GM19328 (cell line): Measurements from ENCODE around the gene BBLN.
"Not testable (repeated sequence)": the region's sequence is repeated elsewhere in the genome, so short reads cannot be mapped to it uniquely, and the experiment has no call there.

Experiments used
- ATAC-seq: cut with Tn5 transposase; IDR thresholded peaks from one replicate; pipeline ENCODE4 v1.9.1; 2021; ENCODE audit warnings: mild to moderate bottlenecking, moderate library complexity; ENCODE audit not compliant: unreplicated experiment

The BBLN gene

DNA sequence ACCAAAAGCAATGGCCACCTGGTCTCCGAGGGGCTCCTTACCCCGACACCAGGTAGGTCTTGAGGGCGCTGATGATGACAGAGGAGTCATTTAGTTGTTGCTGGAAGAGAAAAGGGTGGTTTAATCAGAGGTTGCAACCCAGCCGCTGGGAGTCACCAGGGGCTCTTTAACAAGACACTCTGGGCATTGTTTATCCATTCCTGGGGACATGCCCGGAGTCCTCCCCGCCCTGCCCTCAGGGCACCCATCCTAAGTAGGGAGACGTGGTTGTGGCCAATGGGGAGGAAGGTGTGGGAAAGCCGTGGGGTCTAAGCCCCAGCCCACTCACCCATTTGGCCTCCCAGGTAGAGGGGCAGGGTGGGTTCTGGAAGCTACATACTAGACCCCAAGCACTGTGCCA is 35.6 kb upstream of the BBLN start:
- ATAC-seq = no peak

DNA sequence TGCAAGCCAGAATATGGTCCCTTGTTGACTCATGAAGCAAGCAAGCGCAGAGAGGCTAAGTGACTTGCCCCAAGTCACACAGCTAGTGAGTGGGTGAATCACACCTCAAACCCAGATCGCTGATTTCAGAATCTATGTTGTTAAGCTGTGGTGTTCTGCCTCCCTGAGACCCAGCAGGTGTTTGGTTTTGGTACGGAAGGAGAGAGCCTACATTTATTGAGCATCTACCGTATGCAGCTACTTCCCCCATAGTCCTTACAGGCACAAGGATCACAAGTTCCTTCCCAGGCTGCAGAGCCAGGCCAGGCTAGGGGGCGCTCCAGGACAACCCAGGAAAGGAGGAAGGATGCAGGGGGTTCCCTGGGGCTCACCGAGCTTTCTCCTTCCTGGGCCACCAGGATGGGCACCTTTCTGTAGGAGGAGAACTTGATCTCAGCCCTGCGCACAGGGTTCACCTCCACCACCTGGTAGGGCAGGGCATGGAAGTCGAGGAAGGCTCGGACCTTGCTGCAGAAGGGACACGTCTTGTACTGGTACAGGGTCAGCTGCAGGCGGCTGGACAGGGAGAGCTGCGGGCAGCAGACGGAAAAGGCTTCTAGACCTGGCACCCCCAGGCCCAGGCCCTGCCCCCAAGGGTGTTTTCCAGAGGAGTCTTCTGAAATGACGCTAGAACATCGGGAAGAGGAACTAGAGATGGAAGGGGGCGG is 35.0 kb upstream of the BBLN start:
- no peak for ATAC-seq

DNA sequence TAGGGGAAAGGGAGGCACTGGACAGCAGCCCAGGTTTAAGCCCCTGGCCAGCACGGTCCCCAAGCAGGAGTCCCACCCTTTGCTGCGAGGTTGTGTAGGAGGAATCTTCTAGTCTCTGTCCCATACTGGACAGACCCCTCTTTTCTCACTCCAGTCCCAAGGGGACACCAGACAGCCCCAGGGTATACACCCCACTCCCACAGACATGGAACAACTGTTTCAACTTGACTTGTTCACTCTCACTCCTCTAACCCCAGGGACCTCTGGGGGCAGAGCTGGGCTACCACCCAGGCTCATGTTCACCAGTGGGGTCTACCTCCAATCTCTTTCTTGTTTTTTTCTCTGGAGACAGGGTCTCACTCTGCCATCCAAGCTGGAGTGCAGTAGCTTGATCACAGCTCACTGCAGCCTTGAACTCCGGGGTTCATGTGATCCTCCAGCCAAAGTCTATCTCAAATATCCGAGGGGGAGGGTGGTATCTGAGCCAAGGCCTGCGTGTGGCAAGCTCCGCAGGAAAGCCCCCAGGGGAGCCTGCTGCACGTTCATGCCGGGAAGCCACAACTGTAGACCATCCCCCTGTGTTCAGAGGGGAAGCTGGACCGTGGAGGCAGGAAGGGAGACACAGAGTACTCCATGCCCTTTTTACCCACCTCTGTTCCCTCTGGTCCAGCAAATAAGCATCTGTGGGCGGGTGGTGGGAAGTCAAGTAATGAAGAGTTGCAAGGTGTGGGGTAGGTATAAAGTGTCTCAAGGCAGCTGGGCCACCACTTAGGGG is 34.3 kb upstream of the BBLN start:
- no peak for ATAC-seq

DNA sequence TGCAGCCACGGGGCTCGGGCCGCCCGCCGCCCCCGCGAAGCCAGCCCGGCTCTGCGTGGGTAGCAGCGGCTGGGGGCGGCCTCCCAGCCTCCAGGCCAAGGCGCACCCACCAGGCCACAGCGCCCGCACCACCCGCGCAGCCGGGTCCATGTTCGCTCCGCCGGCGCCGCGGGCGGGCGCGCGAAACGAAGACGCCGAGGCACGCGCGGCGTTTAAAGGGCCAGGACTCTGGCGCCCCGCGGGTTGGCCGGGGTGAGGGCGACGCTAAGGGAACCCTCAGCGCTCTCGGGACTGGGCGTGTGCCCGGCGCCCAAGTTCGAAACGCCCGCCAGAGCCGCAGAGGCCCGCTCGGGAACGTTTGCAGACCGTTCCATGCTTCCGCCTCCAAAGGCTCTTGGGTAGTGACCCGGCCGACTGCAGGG is 32.5 kb upstream of the BBLN start, which contains the start of gene PTGES2:
Gene PTGES2, minus strand, starts transcription at position 162 of the 422 bp plus-strand sequence. Its CDS starts 12 bp downstream, at position 150.
- peak; percentile 62 for ATAC-seq

DNA sequence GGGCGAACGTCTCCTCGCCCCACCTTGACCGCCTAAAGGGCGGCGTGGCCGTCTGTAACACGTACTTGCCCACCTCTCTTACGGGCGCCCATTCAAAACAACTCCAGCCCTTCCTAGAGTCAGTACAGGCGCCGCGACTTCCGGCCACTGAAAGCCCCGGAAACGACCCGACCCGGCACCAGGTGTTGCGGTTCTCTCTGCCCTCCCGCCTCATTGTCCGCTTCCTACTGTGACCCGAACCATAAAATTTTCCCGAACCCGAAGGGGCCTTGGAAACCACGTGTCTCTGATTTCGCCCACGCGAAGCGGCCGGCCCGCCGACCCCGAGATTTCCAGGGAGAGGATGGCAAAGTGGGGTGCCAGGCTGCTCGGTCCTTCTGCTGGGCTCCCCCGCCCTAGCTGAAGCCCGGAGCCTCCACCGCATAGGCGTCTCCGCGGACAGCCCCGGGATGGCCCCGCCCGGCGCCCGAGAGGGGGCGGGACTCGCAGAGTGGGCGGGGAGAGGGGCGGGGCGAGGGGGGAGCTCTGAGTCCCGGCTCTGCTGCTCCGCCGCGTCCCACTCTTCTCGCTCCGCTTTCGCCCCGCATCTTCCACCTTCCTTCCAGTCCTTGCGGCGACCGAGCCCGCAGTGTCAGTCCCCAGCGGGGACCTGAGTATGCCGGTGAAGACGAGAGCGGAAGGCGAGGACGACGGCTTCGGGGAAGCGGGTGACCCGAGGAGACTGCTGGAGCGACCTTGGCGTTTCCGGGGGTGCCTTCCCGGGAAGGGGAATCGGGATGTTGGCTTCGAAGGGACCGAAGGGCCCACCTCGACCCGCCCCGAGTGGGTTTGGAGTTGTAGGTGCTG is 31.9 kb upstream of the BBLN start:
- peak; percentile 56 for ATAC-seq

DNA sequence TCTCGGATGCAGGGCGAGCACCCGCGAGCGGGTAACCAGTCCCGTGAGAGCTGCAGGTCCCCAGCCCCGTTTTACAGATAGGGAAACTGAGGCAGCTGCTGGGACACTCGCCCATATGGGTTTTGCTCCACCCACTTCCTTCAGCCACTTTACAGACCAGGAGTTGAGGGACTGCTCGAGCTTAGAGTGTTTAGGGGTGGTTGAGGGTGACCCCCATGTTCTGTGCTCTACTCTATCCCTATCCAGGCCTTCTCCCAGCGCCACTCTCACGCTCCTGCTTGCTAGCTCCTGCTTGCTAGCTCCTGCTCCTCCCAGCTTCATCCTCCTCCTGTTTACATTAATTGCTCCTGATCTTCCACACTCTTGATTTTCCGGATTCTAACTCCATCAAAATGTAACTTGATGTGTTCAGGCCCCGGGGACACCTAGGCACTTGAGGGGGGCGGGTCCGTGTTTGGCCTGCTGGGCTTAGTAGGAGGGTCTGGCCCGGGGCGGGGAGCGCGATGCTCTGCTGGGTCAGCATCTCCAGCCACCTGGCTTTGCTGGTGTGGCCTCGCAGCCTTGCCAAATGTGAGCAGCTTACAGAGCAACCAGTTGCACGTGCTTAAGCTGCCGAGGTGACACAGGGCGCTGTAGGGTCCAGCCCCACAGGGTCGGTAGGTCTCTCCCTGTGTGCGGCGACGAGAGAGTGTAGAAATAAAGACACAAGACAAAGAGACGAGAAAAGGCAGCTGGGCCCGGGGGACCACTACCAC is 31.1 kb upstream of the BBLN start:
- ATAC-seq = no peak

DNA sequence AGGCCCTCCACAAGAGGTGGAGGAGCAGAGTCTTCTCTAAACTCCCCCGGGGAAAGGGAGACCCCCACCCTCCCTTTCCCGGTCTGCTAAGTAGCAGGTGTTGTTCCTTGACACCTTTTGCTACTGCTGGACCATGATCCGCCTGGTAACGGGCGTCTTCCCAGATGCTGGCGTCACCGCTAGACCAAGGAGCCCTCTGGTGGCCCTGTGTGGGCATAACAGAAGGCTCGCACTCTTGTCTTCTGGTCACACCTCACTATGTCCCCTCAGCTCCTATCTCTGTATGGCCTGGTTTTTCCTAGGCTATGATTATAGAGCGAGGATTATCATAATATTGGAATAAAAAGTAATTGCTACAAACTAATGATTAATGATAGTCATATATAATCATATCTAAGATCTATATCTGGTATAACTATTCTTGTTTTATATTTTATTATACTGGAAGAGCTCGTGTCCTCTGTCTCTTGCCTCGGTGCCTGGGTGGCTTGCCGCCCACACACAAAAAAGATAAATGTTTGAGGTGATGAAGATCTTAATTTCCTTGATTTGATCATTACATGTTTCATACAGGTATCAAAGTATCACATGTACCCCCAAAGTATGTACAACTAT is 30.0 kb upstream of the BBLN start:
- not testable (repeated sequence) for ATAC-seq

DNA sequence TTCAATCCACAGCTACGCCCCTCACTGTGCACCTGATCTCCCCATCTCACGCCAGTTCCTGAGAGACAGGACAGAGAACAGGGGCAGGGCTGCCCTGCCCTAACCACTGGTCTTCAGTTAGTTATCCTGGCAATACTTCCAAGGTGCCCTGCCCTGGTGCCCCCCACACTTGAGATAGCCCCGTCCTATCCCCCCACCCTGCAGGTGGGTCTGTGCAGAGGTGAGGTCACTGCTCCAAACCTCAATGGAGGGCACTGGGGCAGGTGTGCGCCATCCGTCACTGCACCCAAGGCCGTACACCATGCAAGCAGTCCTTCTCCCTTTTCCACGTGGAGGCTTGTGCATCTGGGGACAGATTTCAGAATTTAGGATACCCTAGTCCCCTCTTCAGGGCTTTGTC is 29.4 kb upstream of the BBLN start:
- ATAC-seq = not testable (repeated sequence)

DNA sequence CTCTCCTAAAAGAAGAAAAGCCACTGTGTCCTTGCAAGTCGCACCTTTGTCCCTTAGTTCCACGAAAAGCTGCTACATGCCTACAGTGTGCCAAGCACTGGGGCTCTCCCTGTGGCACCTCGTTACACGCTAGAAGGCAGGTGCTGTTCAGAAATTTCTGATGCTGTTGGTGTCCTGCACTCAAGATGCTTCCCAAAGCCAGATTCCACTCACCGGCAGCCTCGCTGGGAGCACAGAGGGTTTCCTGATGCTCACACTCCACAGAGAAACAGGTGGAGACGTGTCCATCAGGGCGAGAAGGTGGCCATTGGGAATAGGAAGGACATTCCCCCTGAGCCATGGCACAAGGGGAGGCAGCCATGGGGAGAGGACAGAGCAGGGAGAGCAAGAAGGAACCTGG is 28.7 kb upstream of the BBLN start:
- not testable (repeated sequence) for ATAC-seq

DNA sequence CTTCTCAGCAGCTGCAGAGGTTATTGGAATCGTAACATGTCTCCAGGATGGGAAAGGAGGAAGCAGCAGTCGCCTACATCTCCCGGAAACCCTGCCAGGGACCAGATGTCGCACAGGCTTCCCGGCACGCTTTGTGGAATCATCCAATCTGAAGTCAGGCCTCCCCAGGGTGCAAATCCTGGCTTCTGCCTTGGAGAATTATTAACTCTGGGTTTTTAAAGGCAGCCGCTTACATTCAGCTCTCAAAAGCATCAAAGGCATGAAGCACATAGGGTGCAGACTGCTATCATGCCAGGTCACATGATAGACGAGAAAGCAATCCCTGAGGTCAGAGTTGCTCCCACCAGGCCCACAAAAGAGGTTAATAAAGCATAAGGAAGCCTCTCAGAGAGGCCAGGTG is 27.9 kb upstream of the BBLN start:
- ATAC-seq = not testable (repeated sequence)

DNA sequence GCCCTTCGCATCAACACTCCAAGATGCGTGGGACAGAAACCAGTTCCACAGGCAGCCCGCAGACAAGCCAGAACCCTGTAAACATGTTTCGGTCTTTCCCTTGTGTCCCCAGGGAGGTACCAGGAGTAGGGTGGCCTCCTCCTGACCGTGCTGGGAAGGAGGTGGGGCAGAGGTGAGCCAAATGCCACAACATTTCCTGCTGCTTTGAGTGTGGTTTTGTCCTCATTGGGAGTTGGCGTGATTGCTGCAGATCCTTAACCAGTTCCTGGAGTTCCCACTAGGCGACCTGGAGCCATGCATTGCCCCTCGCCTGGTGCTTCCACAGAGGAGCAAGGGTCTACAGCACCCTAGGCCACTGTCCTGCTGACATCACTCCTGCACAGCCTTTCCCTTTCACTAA is 24.5 kb upstream of the BBLN start:
- not testable (repeated sequence) for ATAC-seq

DNA sequence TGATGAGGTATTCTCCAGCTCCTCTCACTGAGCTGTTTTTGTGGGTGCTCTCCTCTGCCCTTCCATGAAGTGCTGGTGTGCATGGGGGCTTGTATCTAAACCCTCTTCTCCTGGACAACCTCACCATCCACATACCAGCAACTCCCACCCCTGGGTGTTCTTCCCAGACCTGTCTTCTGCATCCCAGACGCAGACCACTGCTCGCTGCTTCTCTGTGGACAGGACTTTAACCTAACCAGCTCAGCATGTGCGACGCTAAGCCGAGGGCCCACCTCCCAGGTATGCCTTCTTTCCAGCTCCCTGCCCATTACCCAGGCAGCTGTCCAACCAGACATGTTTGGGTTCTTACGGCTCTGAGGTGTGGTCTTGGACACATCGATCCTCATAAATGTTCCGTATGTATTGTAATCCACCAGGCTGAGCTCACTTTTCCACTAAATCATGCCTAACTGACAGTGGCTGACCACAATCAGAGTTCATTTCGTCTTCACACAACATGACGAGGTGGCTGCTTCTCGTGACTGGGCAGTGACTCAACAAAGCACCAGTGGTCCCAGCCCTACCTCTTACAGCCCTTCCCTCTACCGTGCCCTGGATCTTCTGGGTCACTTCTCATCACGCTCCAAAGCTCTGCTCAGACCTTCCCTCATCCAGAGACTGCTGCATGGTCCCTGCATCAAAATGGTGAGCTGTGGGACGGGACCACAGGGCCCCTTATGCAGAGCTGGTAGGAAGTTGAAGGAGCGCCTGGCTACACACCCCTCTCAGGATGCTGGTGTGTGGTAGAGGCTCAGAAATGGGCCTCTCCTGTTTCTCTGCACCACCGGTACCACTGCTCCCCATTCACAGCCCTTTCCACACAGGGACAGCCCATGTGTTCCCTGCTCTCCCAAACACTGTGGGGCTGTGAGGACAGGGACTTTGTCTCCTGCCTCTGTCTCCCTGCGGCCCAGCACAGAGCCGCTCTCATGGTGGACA is 23.0 kb upstream of the BBLN start:
- ATAC-seq = no peak

DNA sequence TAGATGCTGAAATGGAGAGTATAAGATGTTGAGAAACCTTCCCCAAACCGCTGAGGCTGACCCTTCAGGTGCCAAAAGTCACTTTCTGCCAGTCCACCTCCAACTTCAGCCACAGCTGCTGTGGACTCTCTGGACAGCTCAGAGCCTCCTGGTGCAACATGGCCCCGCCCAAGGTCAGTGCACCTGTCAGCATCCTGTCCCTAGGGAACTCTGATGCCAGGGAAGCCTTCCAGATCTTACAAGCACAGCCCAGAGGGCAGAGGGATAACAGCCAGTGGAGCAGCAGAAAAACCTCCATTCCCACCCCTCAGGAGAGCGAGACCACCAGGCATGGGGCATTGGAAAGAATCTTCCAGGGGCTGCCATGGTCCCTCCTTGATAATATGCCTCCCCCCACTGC is 22.1 kb upstream of the BBLN start:
- no peak for ATAC-seq

DNA sequence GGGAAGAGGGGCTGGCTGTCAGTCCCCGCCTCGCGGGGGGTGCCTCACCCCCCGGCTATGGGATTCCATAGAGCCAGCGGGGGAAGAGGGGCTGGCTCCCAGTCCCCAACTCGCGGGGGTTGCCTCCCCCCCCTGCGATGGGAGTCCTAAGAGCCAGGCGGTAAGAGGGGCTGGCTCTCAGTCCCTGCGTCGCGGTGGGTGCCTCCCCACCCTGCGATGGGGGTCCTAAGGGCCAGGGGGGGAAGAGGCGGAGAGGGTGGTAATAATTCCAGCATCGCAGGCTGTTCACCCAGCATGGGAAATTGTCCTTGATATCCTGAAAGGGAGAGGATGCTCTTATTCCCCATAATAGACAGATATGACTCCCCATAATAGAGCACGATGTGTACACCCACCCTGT is 20.4 kb upstream of the BBLN start:
- ATAC-seq = no peak

DNA sequence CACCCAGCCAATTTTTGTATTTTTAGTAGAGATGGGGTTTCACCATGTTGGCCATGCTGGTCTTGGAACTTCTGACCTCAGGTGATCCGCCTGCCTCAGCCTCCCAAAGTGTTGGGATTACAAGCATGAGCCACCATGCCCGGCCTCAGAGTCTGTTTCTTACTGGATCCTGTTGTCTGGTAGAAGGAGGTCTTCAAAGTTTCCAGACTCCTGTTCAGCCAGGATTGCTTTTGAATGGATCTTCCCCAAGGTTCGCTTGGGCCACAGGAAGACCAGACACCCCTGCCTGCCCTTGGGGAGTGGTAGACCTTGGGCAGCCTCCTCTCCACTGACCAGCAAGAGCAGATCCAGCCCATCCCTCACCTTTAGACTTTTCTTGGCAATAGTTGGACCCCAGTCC is 18.5 kb upstream of the BBLN start:
- no peak for ATAC-seq

DNA sequence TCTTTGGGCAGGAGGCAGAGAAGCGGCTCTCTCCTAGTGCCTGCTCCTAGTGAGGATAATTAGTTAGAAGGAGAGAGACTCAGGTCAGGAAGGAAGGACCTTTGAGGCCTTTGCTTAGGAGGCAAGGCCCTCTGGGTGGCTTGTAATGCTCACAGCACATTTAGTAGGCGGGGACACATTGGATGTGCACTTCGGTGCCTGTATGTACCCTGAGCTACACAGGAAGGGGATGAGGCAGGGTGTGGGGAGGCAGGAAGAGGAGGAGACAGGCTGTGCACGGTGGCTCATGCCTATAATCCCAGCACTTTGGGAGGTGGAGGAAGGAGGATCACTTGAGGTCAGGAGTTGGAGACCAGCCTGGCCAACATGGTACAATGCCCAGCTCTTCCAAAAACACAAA is 18.0 kb upstream of the BBLN start:
- ATAC-seq = no peak

DNA sequence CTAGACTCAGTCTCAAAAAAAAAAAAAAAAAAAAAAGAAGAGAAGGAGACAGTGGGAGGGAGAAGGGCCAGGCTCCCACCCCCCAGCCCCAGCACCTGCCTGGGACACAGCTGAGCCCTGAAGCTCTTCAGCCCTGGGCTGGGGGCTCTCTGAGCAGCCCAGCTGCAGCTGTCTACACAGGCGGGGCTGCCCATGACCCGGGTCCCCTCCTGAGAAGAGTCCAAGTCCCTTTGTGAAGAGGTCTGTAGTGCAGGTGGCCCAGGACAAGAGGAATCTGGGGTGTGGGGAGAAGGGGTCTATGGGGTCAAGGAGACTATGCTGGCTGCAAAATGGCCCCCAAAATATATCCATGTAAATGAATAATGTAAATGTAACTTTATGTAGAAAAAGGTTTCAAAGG is 17.5 kb upstream of the BBLN start:
- ATAC-seq = no peak

DNA sequence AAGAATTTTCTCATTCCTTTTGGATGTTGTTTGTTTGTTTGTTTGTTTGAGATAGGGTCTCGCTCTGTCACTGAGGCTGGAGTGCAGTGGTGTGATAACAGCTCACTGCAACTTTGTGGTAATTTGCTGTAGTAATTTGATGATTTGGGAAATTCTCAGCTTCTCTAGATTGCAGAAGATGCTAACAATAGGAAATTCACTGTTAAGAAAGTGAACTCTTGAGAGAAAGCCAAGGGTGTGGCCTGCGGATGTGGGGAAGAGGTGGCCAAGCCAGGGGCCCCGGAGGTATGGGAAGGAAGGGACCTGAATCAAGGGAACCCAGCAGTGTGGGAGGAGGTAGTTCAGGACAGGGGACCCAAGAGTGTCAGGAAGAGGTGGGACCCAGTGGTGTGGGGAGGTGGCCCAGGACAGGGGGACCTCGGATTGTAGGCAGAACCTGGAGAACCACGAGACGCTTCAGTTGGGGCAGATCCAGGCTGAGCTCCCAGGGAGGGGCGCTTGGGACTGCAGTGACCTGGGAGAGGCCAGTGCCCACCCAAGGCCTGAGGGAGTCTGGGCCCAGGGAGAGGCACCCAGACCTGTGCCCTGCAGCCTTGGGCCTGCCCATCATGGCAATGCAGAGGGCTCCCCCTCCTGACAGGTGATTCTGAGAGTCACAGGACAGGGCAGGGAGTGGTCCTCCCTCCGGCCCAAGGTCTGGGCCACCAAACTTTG is 16.4 kb upstream of the BBLN start:
- no peak for ATAC-seq
